DND-41 (cell line): Measurements from ENCODE around the gene EIF1AD.

ENCODE experiments used
- ATAC-seq: fragments of 200-7000 bp; cut with Tn5 transposase; 3 replicates; pipeline ENCODE4 v1.9.1; 2021; ENCODE audit warnings: low read depth; ENCODE audit not compliant: insufficient read depth
- DNase-seq: peaks from one replicate; pipeline ENCODE4 v3.0.0-alpha.2; 2020
- H2AFZ ChIP-seq: 2 replicates; pipeline ENCODE4 v1.6.0; 2012; ENCODE audit warnings: low read depth, low read length
- H3K27ac ChIP-seq: 2 replicates; pipeline ENCODE4 v1.5.1; 2012; ENCODE audit warnings: low read length, inconsistent platforms
- H3K27me3 ChIP-seq: fragments of 200-600 bp; sonication (generic); 2 replicates; pipeline ENCODE4 v1.6.0; 2012; ENCODE audit warnings: low read length, mild to moderate bottlenecking, inconsistent platforms; ENCODE audit not compliant: insufficient read depth, poor library complexity
- H3K36me3 ChIP-seq: 2 replicates; pipeline ENCODE4 v1.5.1; 2012; ENCODE audit warnings: low read length, inconsistent platforms; ENCODE audit not compliant: insufficient read depth
- H3K4me1 ChIP-seq: 2 replicates; pipeline ENCODE4 v1.5.1; 2012; ENCODE audit warnings: mild to moderate bottlenecking, low read length; ENCODE audit not compliant: insufficient read depth
- H3K4me2 ChIP-seq: 2 replicates; pipeline ENCODE4 v1.6.0; 2012; ENCODE audit warnings: mild to moderate bottlenecking, moderate library complexity, low read length, inconsistent platforms; ENCODE audit not compliant: insufficient read depth
- H3K4me3 ChIP-seq, 2 experiments: fragments of 200-600 bp in 1 of 2; shearing (Covaris generic) in 1 of 2; 2 replicates each; pipeline ENCODE4 v1.5.1; 2012 to 2016; ENCODE audit warnings: inconsistent platforms in 2 of 2, low read length in 2 of 2, mild to moderate bottlenecking in 2 of 2, low read depth in 1 of 2, moderate library complexity in 1 of 2
- H3K79me2 ChIP-seq: 2 replicates; pipeline ENCODE4 v1.6.0; 2012; ENCODE audit warnings: low read length, inconsistent platforms; ENCODE audit not compliant: insufficient read depth
- H3K9ac ChIP-seq: 2 replicates; pipeline ENCODE4 v1.6.0; 2012; ENCODE audit warnings: low read depth, mild to moderate bottlenecking, inconsistent platforms, low read length, moderate library complexity
- H3K9me3 ChIP-seq: 2 replicates; pipeline ENCODE4 v1.5.1; 2012; ENCODE audit warnings: low read length, moderate library complexity, mild to moderate bottlenecking, inconsistent platforms; ENCODE audit not compliant: insufficient read depth, severe bottlenecking
- H4K20me1 ChIP-seq: 2 replicates; pipeline ENCODE4 v1.6.0; 2012; ENCODE audit warnings: low read length; ENCODE audit not compliant: insufficient read depth
- EZH2 ChIP-seq: IDR thresholded peaks from 3 replicates; pipeline ENCODE4 v1.6.1; 2012; ENCODE audit warnings: borderline replicate concordance, low read depth, mild to moderate bottlenecking, moderate library complexity, low read length, inconsistent platforms; ENCODE audit not compliant: severe bottlenecking
- TF ChIP-seq, protein P1 (sequence below): IDR thresholded peaks from 2 replicates; pipeline ENCODE4 v1.5.1; 2012; ENCODE audit warnings: borderline replicate concordance, low read length, moderate library complexity, mild to moderate bottlenecking; ENCODE audit not compliant: poor library complexity, severe bottlenecking; ENCODE audit errors: extremely low read depth

EIF1AD gene

DNA sequence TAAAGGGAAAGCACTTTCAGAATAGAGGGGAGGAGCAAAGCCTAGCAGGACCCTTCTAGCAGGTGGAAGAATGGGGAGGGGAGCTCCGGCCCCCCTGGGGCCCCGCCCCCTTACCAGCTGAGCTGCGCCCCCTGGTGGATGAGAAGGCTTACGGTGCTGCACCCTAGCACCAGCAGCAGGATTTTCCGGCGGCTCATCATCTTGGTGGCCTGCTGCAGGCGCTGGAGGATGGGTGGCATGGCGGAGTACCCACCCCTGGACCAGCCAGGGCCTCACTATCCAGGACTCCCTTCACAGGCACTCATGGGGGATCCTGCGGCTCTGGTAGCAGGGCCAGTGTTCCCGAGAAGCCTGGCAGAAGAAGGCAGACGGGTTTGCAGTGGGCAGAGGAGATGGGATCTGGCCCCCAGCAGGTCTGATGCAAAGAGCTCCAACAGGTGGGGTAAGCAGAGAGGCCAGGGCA lies 43.3 kb upstream of the EIF1AD start:
- Histone ChIP-seq H2AFZ (peak overlapping the region; percentile 77), H3K9me3 (no peaks in the 10 kb centered on the region), H3K36me3 (no peaks in the 10 kb centered on the region), H3K9ac (peak overlapping the region; percentile 18; the same call in 1 of the 2 replicates), H3K4me1 (peaks cover 13% of the 10 kb centered on the region), H3K4me3 (peak overlapping the region in 1 of 2 experiments; percentile 25; a peak in 1 of 4 replicates), H3K4me2 (peak overlapping the region; percentile 59), H3K79me2 (no peaks in the 10 kb centered on the region), H4K20me1 (no peaks in the 10 kb centered on the region), H3K27me3 (no peaks in the 10 kb centered on the region), H3K27ac (no peak overlapping the region)
- DNase-seq (peak; percentile 89), ATAC-seq (peak; percentile 97)
- TF ChIP-seq, protein P1, sequence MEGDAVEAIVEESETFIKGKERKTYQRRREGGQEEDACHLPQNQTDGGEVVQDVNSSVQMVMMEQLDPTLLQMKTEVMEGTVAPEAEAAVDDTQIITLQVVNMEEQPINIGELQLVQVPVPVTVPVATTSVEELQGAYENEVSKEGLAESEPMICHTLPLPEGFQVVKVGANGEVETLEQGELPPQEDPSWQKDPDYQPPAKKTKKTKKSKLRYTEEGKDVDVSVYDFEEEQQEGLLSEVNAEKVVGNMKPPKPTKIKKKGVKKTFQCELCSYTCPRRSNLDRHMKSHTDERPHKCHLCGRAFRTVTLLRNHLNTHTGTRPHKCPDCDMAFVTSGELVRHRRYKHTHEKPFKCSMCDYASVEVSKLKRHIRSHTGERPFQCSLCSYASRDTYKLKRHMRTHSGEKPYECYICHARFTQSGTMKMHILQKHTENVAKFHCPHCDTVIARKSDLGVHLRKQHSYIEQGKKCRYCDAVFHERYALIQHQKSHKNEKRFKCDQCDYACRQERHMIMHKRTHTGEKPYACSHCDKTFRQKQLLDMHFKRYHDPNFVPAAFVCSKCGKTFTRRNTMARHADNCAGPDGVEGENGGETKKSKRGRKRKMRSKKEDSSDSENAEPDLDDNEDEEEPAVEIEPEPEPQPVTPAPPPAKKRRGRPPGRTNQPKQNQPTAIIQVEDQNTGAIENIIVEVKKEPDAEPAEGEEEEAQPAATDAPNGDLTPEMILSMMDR: peak; percentile 97
- TF ChIP-seq EZH2: no peak

DNA sequence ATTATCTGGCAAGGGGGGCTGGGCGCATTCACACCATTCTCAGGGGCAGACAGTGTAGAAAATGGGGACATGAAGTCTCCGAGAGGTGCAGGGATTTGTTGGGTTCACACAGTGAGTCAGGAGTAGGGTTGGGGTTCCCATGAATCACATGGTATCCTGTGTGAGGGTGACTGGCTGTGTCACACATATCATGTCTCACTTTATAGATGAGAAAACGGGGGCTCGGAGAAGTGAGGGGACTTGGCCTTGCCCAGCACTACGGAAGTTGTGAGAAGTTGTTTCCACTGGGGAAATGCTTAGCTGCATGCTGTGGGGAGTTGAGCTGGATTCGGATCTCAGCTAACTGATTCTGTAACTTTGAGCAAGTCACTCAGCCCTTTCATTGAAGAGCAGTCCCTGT lies 42.8 kb upstream of the EIF1AD start:
- H2AFZ ChIP-seq: peak overlapping the region; percentile 50
- peaks cover 13% of the 10 kb centered on the region for H3K4me1 ChIP-seq

DNA sequence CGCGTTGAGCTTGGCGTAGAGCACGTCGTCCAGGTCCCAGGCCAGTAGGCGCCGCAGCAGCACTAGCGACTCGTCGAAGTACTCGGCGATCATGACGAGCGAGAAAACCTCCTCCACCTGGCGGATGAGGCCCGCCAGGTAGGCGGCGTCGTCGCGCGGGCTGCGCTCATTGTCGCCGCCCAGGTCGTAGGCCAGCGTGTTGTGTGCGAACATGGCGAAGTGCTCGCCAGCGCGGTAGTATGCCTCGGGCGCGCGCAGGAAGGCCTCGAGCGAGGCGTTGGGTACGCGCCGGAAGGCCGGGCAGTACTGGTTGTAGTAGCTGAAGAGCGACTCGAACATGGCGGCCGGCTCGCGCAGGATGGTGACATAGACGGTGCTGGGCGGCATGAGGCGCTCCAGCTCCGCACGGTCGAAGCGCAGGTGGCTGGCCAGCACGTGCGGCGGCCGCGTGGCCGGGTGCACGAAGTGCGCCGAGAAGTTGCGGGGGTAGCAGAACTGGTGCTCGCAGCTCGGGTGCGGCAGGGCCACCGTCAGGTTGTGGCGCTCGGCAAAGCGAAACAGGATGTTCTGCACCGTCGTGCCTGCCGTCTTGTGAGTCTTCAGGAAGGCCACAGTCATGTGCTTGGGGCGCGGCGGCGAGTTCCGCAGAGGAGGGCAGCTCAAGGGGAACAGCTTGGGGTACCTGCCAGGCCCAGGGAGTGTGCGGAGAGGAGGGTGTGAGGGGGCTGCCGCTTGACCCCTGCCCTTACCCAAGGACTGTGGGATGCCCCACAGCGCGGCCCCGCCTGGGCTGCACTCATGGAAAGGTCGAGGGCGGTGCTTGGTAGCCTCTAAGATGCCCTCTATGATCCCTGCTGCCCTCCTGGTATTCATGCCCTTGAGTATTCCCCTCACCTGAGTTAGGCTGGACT lies 41.3 kb upstream of the EIF1AD start:
- Histone ChIP-seq H3K4me1 (peaks cover 13% of the 10 kb centered on the region), H3K4me2 (no peak overlapping the region), H3K27me3 (no peaks in the 10 kb centered on the region), H3K79me2 (no peaks in the 10 kb centered on the region), H3K4me3 (no peak overlapping the region), H3K9me3 (no peaks in the 10 kb centered on the region), H3K9ac (no peak overlapping the region), H4K20me1 (no peaks in the 10 kb centered on the region), H3K36me3 (no peaks in the 10 kb centered on the region), H3K27ac (no peak overlapping the region), H2AFZ (no peak overlapping the region)
- DNase-seq (no peak), ATAC-seq (no peak)
- no peak for TF ChIP-seq EZH2
- TF ChIP-seq, protein P1: no peak

More for the DNA sequence above, 42.8 kb upstream of the EIF1AD start:
- no peaks in the 10 kb centered on the region for H4K20me1 ChIP-seq
- no peaks in the 10 kb centered on the region for H3K27me3 ChIP-seq
- H3K36me3 ChIP-seq: no peaks in the 10 kb centered on the region
- H3K4me2 ChIP-seq: peak overlapping the region; percentile 59
- H3K9me3 ChIP-seq: no peaks in the 10 kb centered on the region
- no peak overlapping the region for H3K27ac ChIP-seq
- ATAC-seq (no peak), DNase-seq (no peak)
- peak overlapping the region in 1 of 2 experiments; percentile 19; a peak in 1 of 4 replicates for H3K4me3 ChIP-seq
- H3K79me2 ChIP-seq: no peaks in the 10 kb centered on the region
- H3K9ac ChIP-seq: no peak overlapping the region
- TF ChIP-seq, protein P1: no peak
- no peak for TF ChIP-seq EZH2
